Transverse colon (tissue), 4 donors: ENCODE measurements around the gene GTF2IRD1. TPM values are rescaled to one million over a fixed set of nuclear protein-coding genes. Genes with fewer than 3 reads are reported as not detected.

Source experiments
- DNase-seq: peaks from one replicate; pipeline ENCODE4 v3.0.0-alpha.2; 2019
- H3K27ac ChIP-seq, 4 donors: fragments of 200-600 bp; sonication (generic); 2 replicates each; pipeline ENCODE4 v1.5.1; 2016 to 2018; ENCODE audit warnings: inconsistent platforms in 4 of 4
- H3K27me3 ChIP-seq: fragments of 200-600 bp; sonication (generic); 2 replicates; pipeline ENCODE4 v1.5.1; 2017; ENCODE audit warnings: inconsistent platforms
- H3K36me3 ChIP-seq, 4 donors: fragments of 200-600 bp; sonication (generic); 2 replicates each; pipeline ENCODE4 v1.5.1; 2017 to 2019; ENCODE audit warnings: inconsistent platforms in 4 of 4
- H3K4me1 ChIP-seq, 4 donors: fragments of 200-600 bp; sonication (generic); 2 replicates each; pipeline ENCODE4 v1.5.1; 2017 to 2020; ENCODE audit warnings: inconsistent platforms in 4 of 4
- H3K4me3 ChIP-seq, 4 donors: fragments of 200-600 bp; sonication (generic); 1 replicate in 1 of 4; 2 replicates in 3 of 4; pipeline versions ENCODE4 v1.5.1 to v1.6.1; 2017 to 2019; ENCODE audit warnings: inconsistent platforms in 4 of 4
- H3K9me3 ChIP-seq, 2 donors: fragments of 200-600 bp; sonication (generic); 2 replicates each; pipeline ENCODE4 v1.5.1; 2017 to 2019; ENCODE audit warnings: inconsistent platforms in 2 of 2
- EP300 ChIP-seq: sonication (generic); formaldehyde crosslinking; IDR thresholded peaks from one replicate; pipeline ENCODE4 v1.6.1; 2017; ENCODE audit warnings: antibody characterized with exemption, low read depth
- POLR2A ChIP-seq: fragments of 450-650 bp; IDR thresholded peaks from one replicate; pipeline ENCODE4 v1.6.1; 2016; ENCODE audit warnings: antibody characterized with exemption, mild to moderate bottlenecking, moderate library complexity
- POLR2AphosphoS5 ChIP-seq, 3 donors: sonication (generic); formaldehyde crosslinking; IDR thresholded peaks; one replicate each; pipeline ENCODE4 v1.6.1; 2016; ENCODE audit warnings: antibody characterized with exemption in 3 of 3
- WGBS, 2 donors: methylation state at CpG; one replicate each; pipeline ENCODE4 v1.1.5; 2018; ENCODE audit warnings: low coverage in 1 of 2; 5-methylcytosine and 5-hydroxymethylcytosine counted together
- in situ Hi-C, 4 donors: fragments of 200-750 bp; cut with MboI; loops; one replicate each; pipeline versions ENCODE4 v1.15.0 to v1.15.1; 2017; ENCODE audit warnings: low sequenced_read_pairs in 3 of 4, low pct_ligation_motif_present in 1 of 4, low pct_unique_long_range_greater_than_20kb in 1 of 4
- intact Hi-C: fragments of 100-400 bp; cut with DNase I; formaldehyde crosslinking; loops from one replicate; pipeline ENCODE4 v1.15.1; 2023; ENCODE audit warnings: low total_unique reads
- total RNA-seq, 4 donors: library from RNA; depleted of rRNA; stranded (reverse); fragments of >200 nt; gene quantifications; one replicate each; pipeline ENCODE4 v1.1.0, GENCODE V29; 2016
- TF ChIP-seq, protein P1 (sequence below), 5 experiments: fragments of 200-600 bp in 3 of 5; fragments of 450-650 bp in 2 of 5; sonication (generic) in 3 of 5; IDR thresholded peaks; 1 replicate in 2 of 5; 2 replicates in 3 of 5; pipeline ENCODE4 v1.5.1; 2016 to 2017; ENCODE audit warnings: antibody characterized with exemption in 5 of 5, inconsistent platforms in 3 of 5, mild to moderate bottlenecking in 2 of 5, moderate library complexity in 1 of 5

Gene GTF2IRD1
- total RNA-seq, 4 donors from 2014 or later = 4.6 to 22.4 (median 14.7) TPM

DNA sequence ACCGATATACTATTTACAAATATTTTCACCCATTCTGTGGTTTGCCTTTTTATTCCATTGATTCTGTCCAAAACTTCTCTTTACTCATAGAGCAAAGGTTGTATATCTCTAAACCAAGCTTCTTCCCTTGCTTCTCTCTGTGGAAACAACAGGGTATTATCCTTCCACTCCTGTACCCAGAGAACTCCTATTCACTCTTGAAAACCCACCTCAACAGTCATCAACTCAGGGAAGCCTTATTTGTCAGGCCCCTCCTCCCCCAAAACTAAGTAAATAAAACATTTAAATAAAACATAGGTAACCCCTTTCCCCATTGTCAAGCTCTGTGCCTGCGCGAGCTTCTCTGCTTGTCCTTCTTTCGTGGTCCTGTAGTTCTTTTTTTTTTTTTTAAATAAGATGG lies 44.6 kb downstream of the GTF2IRD1 start:
- no peak for TF ChIP-seq POLR2A
- TF ChIP-seq, protein P1, sequence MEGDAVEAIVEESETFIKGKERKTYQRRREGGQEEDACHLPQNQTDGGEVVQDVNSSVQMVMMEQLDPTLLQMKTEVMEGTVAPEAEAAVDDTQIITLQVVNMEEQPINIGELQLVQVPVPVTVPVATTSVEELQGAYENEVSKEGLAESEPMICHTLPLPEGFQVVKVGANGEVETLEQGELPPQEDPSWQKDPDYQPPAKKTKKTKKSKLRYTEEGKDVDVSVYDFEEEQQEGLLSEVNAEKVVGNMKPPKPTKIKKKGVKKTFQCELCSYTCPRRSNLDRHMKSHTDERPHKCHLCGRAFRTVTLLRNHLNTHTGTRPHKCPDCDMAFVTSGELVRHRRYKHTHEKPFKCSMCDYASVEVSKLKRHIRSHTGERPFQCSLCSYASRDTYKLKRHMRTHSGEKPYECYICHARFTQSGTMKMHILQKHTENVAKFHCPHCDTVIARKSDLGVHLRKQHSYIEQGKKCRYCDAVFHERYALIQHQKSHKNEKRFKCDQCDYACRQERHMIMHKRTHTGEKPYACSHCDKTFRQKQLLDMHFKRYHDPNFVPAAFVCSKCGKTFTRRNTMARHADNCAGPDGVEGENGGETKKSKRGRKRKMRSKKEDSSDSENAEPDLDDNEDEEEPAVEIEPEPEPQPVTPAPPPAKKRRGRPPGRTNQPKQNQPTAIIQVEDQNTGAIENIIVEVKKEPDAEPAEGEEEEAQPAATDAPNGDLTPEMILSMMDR (IDR thresholded peaks at IDR 0.05) = no peak
- TF ChIP-seq POLR2AphosphoS5 (IDR thresholded peaks at IDR 0.05) = no peak
- no peak for TF ChIP-seq EP300
- in situ Hi-C loops = no loop called here
- Histone ChIP-seq H3K27ac (no peak overlapping the region), H3K36me3 (no peaks in the 10 kb centered on the region), H3K4me3 (no peak overlapping the region), H3K9me3 (no peaks in the 10 kb centered on the region), H3K27me3 (no peaks in the 10 kb centered on the region), H3K4me1 (peaks cover 0 to 8% (median 0%) of the 10 kb centered on the region in 4 donors)
- WGBS, 2 donors = 86 to 97% methylated on average over 4 of the region's 4 CpGs
- intact Hi-C loops = no loop called here
- no peak for DNase-seq

DNA sequence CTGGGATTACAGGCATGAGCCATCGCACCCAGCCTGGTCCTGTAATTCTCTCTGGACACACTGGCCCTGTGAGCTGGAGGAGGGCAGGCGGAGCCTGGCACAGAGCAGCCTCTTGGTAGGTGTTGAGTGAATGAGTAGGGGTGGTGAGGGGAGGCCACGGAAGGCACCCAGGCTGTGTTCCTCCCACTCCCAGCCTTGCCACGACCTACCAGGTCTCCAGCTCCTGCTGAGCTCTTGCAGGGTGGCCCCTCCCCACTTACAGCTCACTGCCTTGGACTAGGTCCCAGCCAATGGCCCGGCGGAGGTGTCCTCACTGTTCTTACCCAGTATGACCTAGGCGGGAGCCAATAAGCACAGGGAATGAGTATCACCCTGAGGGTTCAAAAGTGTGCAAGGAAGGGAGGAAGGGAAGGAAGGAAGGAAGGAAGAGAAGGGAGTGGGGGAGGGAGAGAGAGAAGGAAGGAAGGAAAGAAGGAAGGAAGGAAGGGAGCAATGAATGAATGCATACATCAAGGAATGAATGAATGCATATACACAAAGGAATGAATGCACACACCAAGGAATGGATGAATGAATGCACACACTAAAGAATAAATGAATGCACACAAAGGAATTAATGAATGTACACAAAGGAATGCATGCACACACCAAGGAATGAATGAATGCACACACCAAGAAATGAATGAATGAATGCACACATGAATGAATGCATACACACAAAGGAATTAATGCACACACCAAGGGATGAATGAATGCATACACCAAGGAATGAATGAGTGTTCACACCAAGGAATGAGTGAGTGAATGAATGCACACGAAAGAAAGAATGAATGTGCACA lies 45.5 kb downstream of the GTF2IRD1 start:
- H3K9me3 ChIP-seq = no peaks in the 10 kb centered on the region
- TF ChIP-seq, protein P1 (IDR thresholded peaks at IDR 0.05) = no peak
- TF ChIP-seq EP300 (no peak), POLR2AphosphoS5 (IDR thresholded peaks at IDR 0.05) (no peak), POLR2A (no peak)
- H3K4me3 ChIP-seq = no peak overlapping the region
- H3K27me3 ChIP-seq = no peaks in the 10 kb centered on the region
- H3K4me1 ChIP-seq = peaks cover 0 to 8% (median 0%) of the 10 kb centered on the region in 4 donors
- H3K36me3 ChIP-seq = no peaks in the 10 kb centered on the region
- in situ Hi-C loops (no loop called here), intact Hi-C loops (no loop called here)
- no peak for DNase-seq
- WGBS, 2 donors = 82 to 83% methylated on average over 1 to 8 of the region's 8 CpGs
- no peak overlapping the region for H3K27ac ChIP-seq

DNA sequence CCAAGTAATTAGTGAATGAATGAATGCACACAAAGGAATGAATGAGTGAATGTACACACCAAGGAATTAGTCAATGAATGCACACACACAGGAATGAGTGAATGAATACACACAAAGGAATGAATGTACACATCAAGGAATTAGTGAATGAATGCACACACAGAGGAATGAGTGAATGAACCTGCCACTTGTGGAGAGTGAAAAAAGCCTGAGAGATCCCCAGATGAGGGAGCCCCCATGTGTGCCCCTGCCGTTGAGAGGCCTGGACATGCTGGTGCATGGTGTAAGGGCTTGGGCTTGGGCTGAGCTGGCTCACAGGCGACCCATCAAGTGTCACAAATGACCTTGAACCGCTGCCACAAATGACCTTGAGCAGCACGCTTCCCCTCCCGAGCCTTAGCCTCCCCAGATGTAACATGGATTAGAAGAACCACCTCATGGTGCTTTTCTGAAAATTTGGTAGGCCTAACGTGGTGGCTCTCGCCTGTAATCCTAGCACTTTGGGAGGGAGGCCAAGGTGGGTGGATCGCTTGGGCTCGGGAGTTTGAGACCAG lies 46.2 kb downstream of the GTF2IRD1 start:
- H3K4me3 ChIP-seq = no peak overlapping the region
- H3K27me3 ChIP-seq = no peaks in the 10 kb centered on the region
- DNase-seq = no peak
- H3K36me3 ChIP-seq = no peaks in the 10 kb centered on the region
- no peaks in the 10 kb centered on the region for H3K9me3 ChIP-seq
- WGBS, 2 donors = 81 to 90% methylated on average over 6 to 9 of the region's 9 CpGs
- in situ Hi-C loops (loop anchor here in 1 of 4 donors (10.0 kb wide), 1 partner anchor 55 kb away; no protein-coding TSS in a partner anchor), intact Hi-C loops (loop anchor here (10.0 kb wide), 1 partner anchor 55 kb away; no protein-coding TSS in a partner anchor)
- TF ChIP-seq EP300 = no peak
- TF ChIP-seq, protein P1 (IDR thresholded peaks at IDR 0.05) = no peak
- TF ChIP-seq POLR2A = no peak
- no peak for TF ChIP-seq POLR2AphosphoS5 (IDR thresholded peaks at IDR 0.05)
- H3K27ac ChIP-seq = no peak overlapping the region
- H3K4me1 ChIP-seq = peaks cover 0 to 8% (median 0%) of the 10 kb centered on the region in 4 donors

DNA sequence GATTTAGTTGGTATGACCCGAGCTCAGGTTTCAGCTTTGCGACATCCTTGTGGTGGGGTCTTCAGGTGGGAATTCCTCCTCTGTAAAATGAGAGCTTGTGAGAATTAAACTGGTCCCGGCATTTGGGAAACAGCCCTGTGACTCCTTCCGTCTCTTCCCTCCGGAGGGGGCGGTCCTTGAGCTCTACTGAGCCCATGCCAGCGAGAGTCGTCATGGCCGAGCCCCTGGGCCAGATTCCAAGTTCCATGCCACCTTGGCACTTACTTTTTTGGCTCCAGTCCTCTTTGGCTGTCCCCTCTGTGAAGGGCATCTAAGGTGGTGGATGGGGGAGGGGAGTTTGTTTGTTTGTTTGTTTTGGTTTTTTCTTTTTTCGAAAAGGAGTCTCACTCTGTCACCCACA lies 47.6 kb downstream of the GTF2IRD1 start:
- peak overlapping the region in 2 of 4 donors; percentile 51 to 52 for H3K27ac ChIP-seq
- H3K4me1 ChIP-seq = peaks cover 0 to 10% (median 4%) of the 10 kb centered on the region in 4 donors
- in situ Hi-C loops = loop anchor here in 1 of 4 donors (10.0 kb wide), 1 partner anchor 56 kb away; no protein-coding TSS in a partner anchor
- 54 to 76% methylated on average over 5 to 10 of the region's 10 CpGs for WGBS, 2 donors
- no peaks in the 10 kb centered on the region for H3K36me3 ChIP-seq
- no peaks in the 10 kb centered on the region for H3K9me3 ChIP-seq
- TF ChIP-seq EP300 = peak; percentile 11
- no peak for TF ChIP-seq POLR2A
- DNase-seq = peak; percentile 69
- H3K27me3 ChIP-seq = no peaks in the 10 kb centered on the region
- intact Hi-C loops = loop anchor here (10.0 kb wide), 1 partner anchor 56 kb away; no protein-coding TSS in a partner anchor
- no peak overlapping the region for H3K4me3 ChIP-seq
